ENCODE results near the gene NTN1. TPM values are rescaled to one million over a fixed set of nuclear protein-coding genes. Genes with fewer than 3 reads are reported as not detected.

Gene NTN1
- total RNA-seq, 2 experiments from 2014 or later, result 0.29 to 0.31 TPM

DNA sequence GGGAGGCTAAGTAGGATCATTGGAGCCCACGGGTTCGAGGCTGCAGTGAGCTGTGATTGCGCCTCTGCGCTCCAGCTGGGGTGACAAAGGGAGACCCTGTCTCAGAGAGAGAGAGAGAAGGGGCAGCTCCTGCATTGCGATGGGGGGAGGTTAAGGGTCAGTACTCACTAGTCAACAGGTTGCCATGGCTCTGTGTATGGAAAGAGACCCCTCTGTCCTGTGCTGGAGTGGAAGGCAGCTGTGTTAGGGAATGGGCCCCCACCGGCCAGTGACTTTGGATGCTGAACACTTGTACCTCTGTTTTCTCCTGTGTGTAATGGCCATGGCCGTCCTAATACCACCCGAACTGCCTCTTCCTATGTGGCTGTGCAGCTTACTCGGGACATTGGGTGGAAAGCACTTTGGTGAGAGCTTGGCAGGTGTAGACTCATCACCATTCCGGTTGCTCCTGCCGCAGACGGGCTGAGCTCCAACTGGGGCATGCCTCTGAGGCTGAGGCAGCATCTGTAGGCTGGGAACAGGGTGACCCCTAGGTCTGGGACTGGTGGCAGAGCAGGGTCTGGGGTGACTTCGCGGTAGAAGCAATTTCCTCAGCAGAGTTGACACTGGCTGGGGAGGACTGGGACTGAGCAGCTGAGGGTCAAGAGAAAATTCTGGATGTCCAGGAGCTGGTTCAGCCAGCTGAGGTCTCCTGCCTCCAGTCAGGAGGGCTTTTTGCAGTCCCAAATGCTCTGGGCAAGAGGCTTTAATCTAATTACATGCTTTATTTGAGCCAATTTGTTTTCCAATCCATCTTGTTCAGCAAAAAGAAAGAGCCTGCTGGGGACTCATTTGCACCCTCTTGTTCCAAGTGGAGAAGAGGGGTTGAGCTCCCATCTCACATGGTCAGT lies 184.5 kb downstream of the NTN1 start:
- peaks cover 5% of the 10 kb centered on the region for H3K27me3 Mint-ChIP-seq
- CTCF ChIA-PET, result interaction anchor here (0.6 to 1.4 kb wide), 2 partner anchors 86 kb away, joined by 3 read pairs; no protein-coding TSS in a partner anchor

DNA sequence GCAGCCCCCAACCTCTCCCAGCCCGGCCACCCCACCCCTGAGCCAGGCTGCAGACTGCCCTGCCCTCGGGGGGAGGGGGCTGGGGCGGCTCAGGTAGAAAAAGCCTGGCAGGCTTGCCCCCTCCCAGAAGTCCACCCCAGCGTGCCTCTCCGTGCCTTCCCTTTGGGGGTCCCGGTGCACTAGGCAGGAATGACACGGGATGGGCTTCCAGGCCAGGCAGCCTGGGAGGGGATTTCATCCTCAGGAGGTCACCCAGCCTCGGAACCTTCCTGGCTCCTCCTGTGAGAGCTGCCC lies 185.0 kb downstream of the NTN1 start:
- Mint-ChIP-seq H3K27me3 (peaks cover 5% of the 10 kb centered on the region), H3K9me3 (no peaks in the 10 kb centered on the region), H3K4me1 (ENCODE audit: low read depth) (no peaks in the 10 kb centered on the region), H3K36me3 (no peaks in the 10 kb centered on the region), H3K4me3 (no peak overlapping the region), H3K27ac (no peak overlapping the region)
- intact Hi-C loops (cut with micrococcal nuclease), result no loop called here
- CTCF ChIA-PET, result interaction anchor here (0.6 to 1.4 kb wide), 2 partner anchors 85 to 87 kb away, joined by 3 read pairs; no protein-coding TSS in a partner anchor
- no peak for DNase-seq
- POLR2A ChIA-PET, result no interaction called here

More for the DNA sequence above, 184.5 kb downstream of the NTN1 start:
- DNase-seq, result no peak
- H3K4me3 Mint-ChIP-seq, result no peak overlapping the region
- POLR2A ChIA-PET, result no interaction called here
- H3K9me3 Mint-ChIP-seq, result no peaks in the 10 kb centered on the region
- H3K36me3 Mint-ChIP-seq, result no peaks in the 10 kb centered on the region
- intact Hi-C loops (cut with micrococcal nuclease), result no loop called here
- H3K4me1 Mint-ChIP-seq (ENCODE audit: low read depth), result no peaks in the 10 kb centered on the region
- H3K27ac Mint-ChIP-seq, result no peak overlapping the region

DNA sequence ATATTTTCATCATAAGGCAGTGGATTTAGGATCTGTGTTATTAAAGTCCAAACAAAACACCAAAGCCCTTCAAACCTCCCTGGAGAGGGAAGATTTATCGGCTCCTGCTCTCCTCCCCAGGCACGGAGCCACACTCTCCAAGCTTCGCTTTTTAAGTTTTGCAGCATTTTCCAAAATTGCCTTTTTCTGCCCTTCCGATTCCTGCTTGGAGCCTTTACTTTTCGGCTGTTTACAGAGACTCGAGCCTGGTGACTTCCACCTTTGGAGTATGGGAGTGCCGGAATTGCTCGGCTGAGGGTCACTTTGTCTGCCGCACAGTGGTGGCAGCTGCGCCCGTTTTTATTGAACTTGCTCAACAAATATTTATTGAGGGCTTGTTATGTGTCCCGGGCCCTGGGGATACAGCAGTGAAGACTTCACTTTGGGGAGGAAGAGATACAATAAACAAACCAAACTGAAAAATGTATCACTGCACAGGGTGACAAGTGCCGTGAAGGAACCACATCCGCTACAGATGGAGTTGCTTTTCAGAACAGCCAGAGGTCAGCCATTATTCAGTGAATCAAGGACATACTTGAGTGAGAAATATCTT lies 185.5 kb downstream of the NTN1 start:
- no peaks in the 10 kb centered on the region for H3K9me3 Mint-ChIP-seq
- POLR2A ChIA-PET, result no interaction called here
- no peak overlapping the region for H3K4me3 Mint-ChIP-seq
- no peaks in the 10 kb centered on the region for H3K4me1 Mint-ChIP-seq (ENCODE audit: low read depth)
- no peaks in the 10 kb centered on the region for H3K36me3 Mint-ChIP-seq
- H3K27ac Mint-ChIP-seq, result no peak overlapping the region
- no peak for DNase-seq
- H3K27me3 Mint-ChIP-seq, result peaks cover 4% of the 10 kb centered on the region
- intact Hi-C loops (cut with micrococcal nuclease), result no loop called here
- CTCF ChIA-PET, result interaction anchor here (0.6 to 1.4 kb wide), 2 partner anchors 85 to 87 kb away, joined by 3 read pairs; no protein-coding TSS in a partner anchor

DNA sequence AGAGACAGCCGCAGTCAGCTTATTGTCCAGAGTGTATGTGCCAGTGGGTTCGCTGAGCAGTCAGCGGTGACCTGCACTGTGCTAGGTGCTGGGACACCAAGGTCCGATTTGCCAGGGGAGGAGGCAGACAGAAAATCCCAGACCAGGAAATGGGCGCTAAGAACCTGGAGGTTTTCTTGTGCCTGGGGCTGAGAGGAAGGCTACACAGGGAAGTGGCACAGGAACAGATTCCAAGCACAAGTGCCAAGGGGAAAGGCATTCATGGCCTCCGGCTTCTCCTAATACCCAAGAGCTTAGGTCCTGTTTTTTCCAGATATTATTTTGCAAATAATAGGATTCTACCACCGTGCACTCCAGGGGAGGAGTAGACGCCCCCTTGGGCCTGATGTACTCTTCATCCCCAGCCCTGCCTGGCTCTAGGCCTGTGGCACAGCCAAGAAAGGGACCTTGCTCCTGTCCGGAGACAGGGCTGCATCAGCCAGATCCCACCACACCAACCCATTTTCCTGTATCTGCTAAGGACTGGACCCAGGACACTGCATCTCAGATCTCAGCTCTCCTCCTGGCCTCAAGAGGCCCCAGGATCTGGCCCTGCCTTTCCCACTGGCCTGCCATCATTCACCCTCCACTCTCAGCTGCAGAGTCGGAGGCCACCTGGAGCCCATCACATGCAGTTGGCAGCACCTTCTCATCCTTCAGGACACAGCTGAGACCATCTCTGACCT lies 187.2 kb downstream of the NTN1 start:
- CTCF ChIA-PET, result no interaction called here
- Mint-ChIP-seq H3K4me1 (ENCODE audit: low read depth) (no peaks in the 10 kb centered on the region), H3K4me3 (no peak overlapping the region), H3K27me3 (peaks cover 2% of the 10 kb centered on the region), H3K27ac (no peak overlapping the region), H3K36me3 (no peaks in the 10 kb centered on the region), H3K9me3 (no peaks in the 10 kb centered on the region)
- POLR2A ChIA-PET, result no interaction called here
- intact Hi-C loops (cut with micrococcal nuclease), result no loop called here
- DNase-seq, result no peak

DNA sequence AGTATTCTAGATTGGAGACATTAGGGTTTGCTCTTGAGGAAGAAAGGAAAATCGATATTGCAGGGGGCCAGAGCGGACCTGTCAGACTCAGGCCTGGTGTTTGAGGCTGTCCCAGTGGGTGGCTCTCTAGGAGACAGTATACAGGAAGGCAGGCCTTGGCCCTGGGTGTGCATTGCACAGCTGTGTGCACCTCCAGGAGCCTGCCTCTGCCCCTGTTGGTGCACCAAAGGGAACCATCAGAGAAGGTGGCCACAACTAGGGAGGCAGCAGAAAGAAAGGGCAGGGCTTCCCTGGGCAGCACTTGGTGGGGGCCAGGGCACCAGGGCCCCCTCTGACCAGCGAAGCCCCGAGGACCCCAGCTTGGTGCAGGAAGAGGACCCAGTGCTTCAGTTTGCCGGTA lies 188.0 kb downstream of the NTN1 start:
- DNase-seq, result no peak
- Mint-ChIP-seq H3K27me3 (peaks cover 2% of the 10 kb centered on the region), H3K4me1 (ENCODE audit: low read depth) (no peaks in the 10 kb centered on the region), H3K4me3 (no peak overlapping the region), H3K27ac (no peak overlapping the region), H3K36me3 (no peaks in the 10 kb centered on the region), H3K9me3 (no peaks in the 10 kb centered on the region)
- intact Hi-C loops (cut with micrococcal nuclease), result no loop called here
- ChIA-PET CTCF (no interaction called here), POLR2A (no interaction called here)

DNA sequence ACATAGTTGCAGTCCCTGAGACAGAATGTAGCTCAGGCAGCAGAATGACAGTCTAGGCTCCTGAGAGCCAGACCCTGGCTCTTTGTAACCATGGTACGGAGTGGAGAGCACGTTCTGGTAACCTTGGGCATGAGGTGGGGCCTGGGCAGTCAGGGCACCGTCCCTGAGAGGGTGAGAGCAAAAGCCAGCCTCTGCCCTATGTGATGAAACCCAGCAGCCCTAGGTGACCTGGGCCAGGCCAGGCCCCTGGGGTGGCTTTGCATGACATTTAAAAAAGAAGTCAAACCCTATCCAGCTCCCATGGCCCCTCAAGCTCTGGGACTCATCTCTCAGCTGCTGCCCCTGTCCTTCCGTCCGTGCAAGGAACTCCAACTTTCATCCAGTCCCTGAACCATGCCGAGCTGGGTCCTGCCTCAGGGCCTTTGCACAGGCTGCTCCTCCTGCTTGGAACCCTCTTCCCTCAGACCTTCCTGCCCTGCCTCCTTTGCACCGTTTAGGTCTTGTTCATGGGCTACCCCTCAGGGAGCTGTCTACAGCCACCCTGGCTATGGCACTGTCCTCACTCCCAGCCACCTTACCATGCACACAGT lies 188.6 kb downstream of the NTN1 start:
- ChIA-PET CTCF (interaction anchor here (0.6 to 1.3 kb wide), 3 partner anchors 15 to 1518 kb away, joined by 4 to 5 read pairs (median 4); no protein-coding TSS in a partner anchor), POLR2A (no interaction called here)
- peaks cover 1% of the 10 kb centered on the region for H3K9me3 Mint-ChIP-seq
- intact Hi-C loops (cut with micrococcal nuclease), result no loop called here
- H3K4me1 Mint-ChIP-seq (ENCODE audit: low read depth), result no peaks in the 10 kb centered on the region
- no peak for DNase-seq
- no peaks in the 10 kb centered on the region for H3K36me3 Mint-ChIP-seq
- H3K27me3 Mint-ChIP-seq, result peaks cover 2% of the 10 kb centered on the region
- H3K4me3 Mint-ChIP-seq, result no peak overlapping the region
- no peak overlapping the region for H3K27ac Mint-ChIP-seq

DNA sequence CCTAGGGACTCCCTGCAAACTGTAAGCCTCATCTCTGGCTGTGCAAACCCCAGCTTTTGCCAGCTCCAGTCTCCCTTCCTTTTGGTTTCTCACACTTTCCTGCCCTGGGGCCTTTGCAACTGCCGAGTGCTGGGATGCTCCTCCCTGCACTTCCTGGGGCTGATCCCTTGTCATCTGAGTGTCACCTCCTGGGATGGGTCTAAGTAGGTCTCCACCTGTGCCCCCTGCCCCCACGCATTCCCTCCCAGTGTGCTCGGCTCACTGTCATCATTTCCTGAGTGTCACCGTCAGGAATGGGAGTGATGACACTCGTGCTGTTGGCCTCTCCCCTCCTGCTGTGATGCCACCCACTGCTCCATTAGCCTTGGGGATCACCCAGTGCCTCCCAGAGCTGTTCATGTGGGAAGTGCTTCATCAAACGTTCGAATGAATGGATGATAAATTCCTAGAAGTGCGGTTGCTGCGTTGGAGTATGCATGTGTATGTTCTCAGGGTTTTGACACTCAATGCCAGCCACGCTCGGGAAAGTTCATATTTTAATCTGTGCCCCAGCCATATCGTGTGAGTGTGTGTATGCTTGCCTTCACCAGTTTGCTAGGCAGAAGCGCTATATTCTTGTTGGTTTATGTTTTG lies 189.9 kb downstream of the NTN1 start:
- no peak overlapping the region for H3K4me3 Mint-ChIP-seq
- intact Hi-C loops (cut with micrococcal nuclease), result no loop called here
- peaks cover 14% of the 10 kb centered on the region for H3K9me3 Mint-ChIP-seq
- peaks cover 3% of the 10 kb centered on the region for H3K27me3 Mint-ChIP-seq
- DNase-seq, result no peak
- no peak overlapping the region for H3K27ac Mint-ChIP-seq
- CTCF ChIA-PET, result interaction anchor here (1.3 kb wide), 1 partner anchor 80 kb away, joined by 5 read pairs; no protein-coding TSS in a partner anchor
- H3K36me3 Mint-ChIP-seq, result peaks cover 9% of the 10 kb centered on the region
- H3K4me1 Mint-ChIP-seq (ENCODE audit: low read depth), result no peaks in the 10 kb centered on the region
- POLR2A ChIA-PET, result no interaction called here

DNA sequence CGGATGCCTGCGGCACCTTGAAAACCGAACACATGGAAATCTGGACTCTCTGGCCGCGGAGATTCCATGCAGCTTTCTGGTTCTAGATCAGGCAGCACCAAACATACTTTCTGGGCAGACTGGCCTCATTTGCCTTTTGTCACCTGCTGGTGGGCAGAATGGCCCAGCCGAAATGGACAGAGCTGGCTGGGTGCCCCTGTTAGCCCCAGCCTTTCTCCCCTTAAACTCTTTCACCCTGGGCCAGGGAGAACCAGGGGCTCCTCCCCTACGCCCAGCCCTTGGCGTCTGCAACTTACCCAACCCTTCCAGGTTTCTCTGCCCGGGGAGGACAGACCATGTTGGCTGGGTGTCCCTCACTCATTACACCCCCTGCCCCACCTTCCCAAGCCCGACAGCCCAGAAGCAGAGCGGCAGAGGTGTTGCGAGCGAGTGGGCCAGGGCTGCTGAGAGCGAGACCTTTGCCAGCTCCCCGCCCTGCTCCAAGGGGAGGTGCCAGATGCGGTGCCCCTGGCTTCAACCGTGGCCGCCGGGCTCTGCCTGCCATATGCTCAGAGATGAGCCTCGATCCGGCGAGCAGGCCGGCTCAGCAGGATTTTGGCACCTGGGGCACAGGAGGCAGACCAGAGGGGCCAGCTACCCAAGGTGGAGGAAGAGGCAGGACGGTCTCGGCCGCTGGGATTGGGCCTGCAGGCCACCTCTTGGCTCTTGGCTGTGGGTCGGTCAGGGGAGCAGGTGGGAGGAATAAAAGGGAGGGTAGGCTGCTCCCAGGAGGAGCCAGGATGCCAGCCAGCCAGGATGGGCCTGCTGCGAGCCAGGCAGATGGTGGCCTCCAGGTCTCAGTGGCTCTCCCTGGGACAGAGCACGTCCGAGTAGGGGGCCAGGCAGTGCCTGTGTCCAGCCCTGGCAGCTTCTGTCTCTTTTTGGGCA lies 191.3 kb downstream of the NTN1 start:
- CTCF ChIA-PET, result no interaction called here
- POLR2A ChIA-PET, result no interaction called here
- DNase-seq, result no peak
- Mint-ChIP-seq H3K36me3 (peaks cover 12% of the 10 kb centered on the region), H3K27ac (no peak overlapping the region), H3K9me3 (peaks cover 22% of the 10 kb centered on the region), H3K27me3 (peaks cover 5% of the 10 kb centered on the region), H3K4me1 (ENCODE audit: low read depth) (no peaks in the 10 kb centered on the region), H3K4me3 (no peak overlapping the region)
- intact Hi-C loops (cut with micrococcal nuclease), result no loop called here

DNA sequence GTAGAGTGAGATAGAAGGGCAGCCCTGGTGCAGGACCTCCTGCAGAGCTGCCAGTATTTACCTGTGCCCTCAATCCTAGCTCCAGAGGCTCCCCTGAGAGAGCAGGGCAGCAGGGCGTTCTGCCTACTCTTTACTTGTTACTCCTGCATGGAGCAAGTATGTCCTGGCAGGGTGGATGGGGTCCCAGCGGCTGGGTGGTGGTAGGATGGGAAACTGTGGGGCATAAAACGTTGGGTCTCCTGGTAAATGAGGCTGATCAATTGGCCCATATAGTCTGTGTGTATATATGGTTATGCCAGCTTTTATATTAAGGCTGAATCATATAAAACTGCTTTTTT lies 192.0 kb downstream of the NTN1 start:
- DNase-seq, result no peak
- Mint-ChIP-seq H3K27ac (no peak overlapping the region), H3K36me3 (peaks cover 12% of the 10 kb centered on the region), H3K4me3 (no peak overlapping the region), H3K9me3 (peaks cover 22% of the 10 kb centered on the region), H3K27me3 (peaks cover 5% of the 10 kb centered on the region), H3K4me1 (ENCODE audit: low read depth) (no peaks in the 10 kb centered on the region)
- ChIA-PET CTCF (no interaction called here), POLR2A (no interaction called here)
- intact Hi-C loops (cut with micrococcal nuclease), result no loop called here

DNA sequence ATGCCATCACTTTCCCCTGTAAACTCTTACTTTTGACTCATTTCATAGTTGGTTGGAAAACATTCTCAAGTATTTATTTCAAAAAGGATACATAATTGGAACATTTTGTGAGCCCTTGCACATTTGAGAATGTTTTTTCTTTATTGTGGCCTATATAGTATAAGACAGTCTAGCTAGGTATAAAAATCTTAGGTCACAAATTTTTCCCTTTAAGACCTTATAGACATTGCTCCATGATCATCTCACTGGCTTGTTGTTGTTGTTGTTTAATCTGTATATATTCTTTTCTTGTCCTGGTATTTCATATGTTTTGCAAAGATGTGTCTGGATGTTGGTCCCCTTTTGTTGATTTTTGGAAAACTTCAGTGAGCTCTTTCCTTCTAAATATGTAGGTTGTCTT lies 194.2 kb downstream of the NTN1 start:
- H3K4me3 Mint-ChIP-seq, result no peak overlapping the region

More for the DNA sequence above, 194.2 kb downstream of the NTN1 start:
- no peak for DNase-seq
- H3K27me3 Mint-ChIP-seq, result peaks cover 5% of the 10 kb centered on the region
- H3K27ac Mint-ChIP-seq, result no peak overlapping the region
- H3K4me1 Mint-ChIP-seq (ENCODE audit: low read depth), result no peaks in the 10 kb centered on the region
- ChIA-PET POLR2A (no interaction called here), CTCF (interaction anchor here (0.6 kb wide), 1 partner anchor 429 kb away, joined by 3 read pairs; no protein-coding TSS in a partner anchor)
- peaks cover 22% of the 10 kb centered on the region for H3K9me3 Mint-ChIP-seq
- H3K36me3 Mint-ChIP-seq, result peaks cover 12% of the 10 kb centered on the region
- intact Hi-C loops (cut with micrococcal nuclease), result no loop called here

Data from activated CD4-positive, alpha-beta memory T cell treated with anti-CD3 and anti-CD28 coated beads for 36 hours (primary cell).